Measurements from ENCODE around the gene FAM81B. TPM values are rescaled to one million over a fixed set of nuclear protein-coding genes. Genes with fewer than 3 reads are reported as not detected.
"Not testable (repeated sequence)": the region's sequence is repeated elsewhere in the genome, so short reads cannot be mapped to it uniquely, and the experiment has no call there.

FAM81B gene
- total RNA-seq, result not detected

DNA sequence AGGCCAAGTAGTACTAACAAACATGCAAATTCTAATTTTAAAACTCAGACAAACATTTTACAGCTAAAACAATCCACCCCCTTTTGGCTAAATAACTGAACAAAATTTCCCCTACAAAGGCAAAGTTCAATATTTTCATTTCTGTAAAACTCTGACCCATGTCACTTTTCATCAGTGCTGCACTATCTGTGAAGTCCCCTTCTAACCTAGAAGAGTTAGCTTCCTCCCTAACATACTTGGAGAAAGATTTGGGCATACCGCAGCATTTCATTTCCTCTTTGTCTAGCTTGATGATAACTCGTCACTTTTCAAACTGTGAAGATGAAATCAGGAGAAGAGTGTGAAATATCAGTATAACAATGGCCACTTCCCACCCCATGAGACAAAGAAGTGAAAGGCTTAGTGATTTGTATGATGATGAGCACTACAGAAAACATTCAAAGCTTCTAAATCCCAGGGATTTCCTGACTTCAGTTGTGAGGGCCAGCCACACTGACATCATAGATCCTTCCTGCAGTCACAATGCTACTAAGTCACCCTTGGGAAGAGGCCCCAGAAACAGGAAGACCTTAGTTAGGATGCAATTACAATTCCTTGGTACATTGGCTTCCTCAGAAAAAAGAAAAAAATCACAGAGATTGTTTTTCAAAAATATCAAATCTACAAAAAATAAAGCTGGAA, at the start of gene FAM81B:
TSS of gene FAM81B (plus strand) at position 555 of the 681 bp plus-strand sequence. CDS start at position 579, 24 bp downstream.
- no peaks in the 10 kb centered on the region for H3K27me3 ChIP-seq
- no peaks in the 10 kb centered on the region for H3K4me1 ChIP-seq
- no peaks in the 10 kb centered on the region for H3K9me3 ChIP-seq
- no peak for ATAC-seq
- TF ChIP-seq CTCF (IDR thresholded peaks at IDR 0.05 in 4 of 5, conservative IDR thresholded peaks at IDR 0.05 in 1 of 5) (no peak), POLR2A (IDR thresholded peaks at IDR 0.05) (no peak)
- DNase-seq, result no peak
- no peak within 1 kb of the TSS for H3K27ac ChIP-seq
- in situ Hi-C loops (cut with MboI; ENCODE audit: low sequenced_read_pairs in 4 of 4) (no loop called here), intact Hi-C loops (cut with DNase I; ENCODE audit: low total_unique reads) (no loop called here)
- H3K4me3 ChIP-seq, result no peak within 1 kb of the TSS
- no peaks in the 10 kb centered on the region for H3K36me3 ChIP-seq

DNA sequence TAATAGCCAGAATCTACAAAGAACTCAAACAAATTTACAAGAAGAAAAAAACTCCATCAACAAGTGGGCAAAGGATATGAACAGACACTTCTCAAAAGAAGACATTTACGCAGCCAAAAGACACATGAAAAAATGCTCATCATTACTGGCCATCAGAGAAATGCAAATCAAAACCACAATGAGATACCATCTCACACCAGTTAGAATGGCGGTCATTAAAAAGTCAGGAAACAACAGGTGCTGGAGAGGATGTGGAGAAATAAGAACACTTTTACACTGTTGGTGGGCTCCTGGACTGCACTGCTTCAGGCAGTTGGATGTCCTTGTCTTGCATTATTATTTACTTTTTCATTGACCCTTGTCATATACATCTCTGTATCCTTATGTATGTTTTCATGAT, 49.7 kb upstream of the FAM81B start:
- not testable (repeated sequence) for H3K36me3 ChIP-seq

DNA sequence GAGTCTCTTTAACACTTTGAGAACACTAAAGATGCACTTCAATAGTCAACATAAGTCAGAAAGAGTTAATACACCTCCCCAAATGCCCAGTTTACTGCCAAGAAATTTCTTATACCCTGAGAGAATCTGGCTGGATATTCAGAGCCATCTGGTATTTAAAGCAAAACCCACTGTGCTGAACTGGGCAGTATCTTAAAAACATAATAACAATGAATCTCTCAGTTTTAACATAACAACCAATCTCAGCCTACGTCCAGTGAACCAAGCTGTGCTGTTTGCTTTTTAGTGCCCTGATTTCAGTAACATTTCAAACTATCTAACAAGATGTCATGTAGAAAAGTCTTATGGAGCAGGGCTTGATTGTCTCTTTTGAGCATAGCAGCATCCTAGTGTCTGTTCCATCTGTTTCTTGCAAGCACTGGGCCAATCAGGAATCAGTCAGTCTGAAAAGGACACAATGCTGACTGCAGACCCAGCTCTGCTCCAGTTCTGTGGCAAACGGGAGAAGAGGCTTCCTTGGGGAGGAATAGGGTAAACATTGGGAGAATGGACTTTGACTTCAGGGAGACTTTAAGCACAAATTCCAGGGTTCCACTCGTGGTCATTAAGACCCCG, 43.6 kb upstream of the FAM81B start:
- no peaks in the 10 kb centered on the region for H3K36me3 ChIP-seq
- no peaks in the 10 kb centered on the region for H3K9me3 ChIP-seq
- H3K4me3 ChIP-seq, result no peak overlapping the region
- in situ Hi-C loops (cut with MboI; ENCODE audit: low sequenced_read_pairs in 4 of 4) (no loop called here), intact Hi-C loops (cut with DNase I; ENCODE audit: low total_unique reads) (no loop called here)
- ATAC-seq (no peak), DNase-seq (no peak)
- H3K27me3 ChIP-seq, result no peaks in the 10 kb centered on the region
- no peak overlapping the region for H3K27ac ChIP-seq
- H3K4me1 ChIP-seq, result no peaks in the 10 kb centered on the region
- TF ChIP-seq POLR2A (IDR thresholded peaks at IDR 0.05) (no peak), CTCF (IDR thresholded peaks at IDR 0.05 in 4 of 5, conservative IDR thresholded peaks at IDR 0.05 in 1 of 5) (no peak)

More for the DNA sequence above, 49.7 kb upstream of the FAM81B start:
- H3K27me3 ChIP-seq; in situ Hi-C loops (cut with MboI; ENCODE audit: low sequenced_read_pairs in 4 of 4); intact Hi-C loops (cut with DNase I; ENCODE audit: low total_unique reads); H3K9me3 ChIP-seq; H3K27ac ChIP-seq; ATAC-seq; DNase-seq; H3K4me1 ChIP-seq; H3K4me3 ChIP-seq: not testable (repeated sequence)

DNA sequence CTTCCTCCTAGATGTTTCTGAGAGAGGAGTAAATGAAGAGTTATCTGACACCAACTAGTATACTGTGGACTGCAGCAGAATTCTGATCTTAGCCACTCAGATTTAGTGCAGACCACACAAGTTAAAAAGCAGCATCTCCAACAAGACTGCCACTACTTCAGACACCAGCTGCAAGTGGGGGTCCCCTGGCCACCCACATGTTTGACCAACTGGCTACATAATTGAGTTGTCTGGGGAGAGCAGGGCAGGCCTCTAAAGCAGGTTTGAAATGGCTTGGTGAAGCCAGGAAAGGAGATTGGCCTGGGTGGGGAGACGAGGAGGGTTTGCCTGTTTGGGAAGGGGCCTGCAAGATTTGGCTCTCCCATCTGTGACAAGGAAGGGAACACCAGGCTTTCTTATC, 40.5 kb upstream of the FAM81B start:
- Histone ChIP-seq H3K4me3 (no peak overlapping the region), H3K36me3 (no peaks in the 10 kb centered on the region), H3K27ac (no peak overlapping the region), H3K9me3 (no peaks in the 10 kb centered on the region), H3K27me3 (no peaks in the 10 kb centered on the region), H3K4me1 (no peaks in the 10 kb centered on the region)
- no peak for ATAC-seq
- intact Hi-C loops (cut with DNase I; ENCODE audit: low total_unique reads), result no loop called here
- in situ Hi-C loops (cut with MboI; ENCODE audit: low sequenced_read_pairs in 4 of 4), result no loop called here
- DNase-seq, result no peak
- TF ChIP-seq CTCF (IDR thresholded peaks at IDR 0.05 in 4 of 5, conservative IDR thresholded peaks at IDR 0.05 in 1 of 5) (no peak), POLR2A (IDR thresholded peaks at IDR 0.05) (no peak)

- ATAC-seq (no peak), DNase-seq (no peak)
- no peak for TF ChIP-seq CTCF (IDR thresholded peaks at IDR 0.05 in 4 of 5, conservative IDR thresholded peaks at IDR 0.05 in 1 of 5)
- TF ChIP-seq POLR2A (IDR thresholded peaks at IDR 0.05), result no peak
- no peaks in the 10 kb centered on the region for H3K27me3 ChIP-seq
- in situ Hi-C loops (cut with MboI; ENCODE audit: low sequenced_read_pairs in 4 of 4), result no loop called here
- no peak overlapping the region for H3K27ac ChIP-seq
- no peak overlapping the region for H3K4me3 ChIP-seq
- no peaks in the 10 kb centered on the region for H3K36me3 ChIP-seq
- intact Hi-C loops (cut with DNase I; ENCODE audit: low total_unique reads), result no loop called here
- no peaks in the 10 kb centered on the region for H3K4me1 ChIP-seq
- H3K9me3 ChIP-seq, result no peaks in the 10 kb centered on the region
Observed at GRCh38 chr5:95352691-95353090, 38.5 kb upstream of the FAM81B start.

Measured in gastrocnemius medialis (tissue), 4 donors.